NCI-H82 (cell line): ENCODE data around the gene SMARCE1.

Experiments
- DNase-seq: peaks from one replicate; lab custom pipeline; 2025; lab: John Stamatoyannopoulos, UW

Gene SMARCE1

GRCh38 chr17:40582328-40582901 lies 65.2 kb downstream of the SMARCE1 start:
- DNase-seq, result no peak

GRCh38 chr17:40580140-40580539 lies 67.5 kb downstream of the SMARCE1 start:
- DNase-seq, result no peak

- DNase-seq, result no peak
Measured at GRCh38 chr17:40579471-40579870, 68.1 kb downstream of the SMARCE1 start.

GRCh38 chr17:40577611-40578065 lies 70.0 kb downstream of the SMARCE1 start:
- no peak for DNase-seq

GRCh38 chr17:40576113-40576740 lies 71.4 kb downstream of the SMARCE1 start:
- no peak for DNase-seq
